Effector memory CD8-positive, alpha-beta T cell (primary cell): Measurements from ENCODE around the gene PLAAT5.

ENCODE experiments used
- ATAC-seq: fragments of 150-1000 bp; cut with Tn5 transposase; replicated peaks from 2 replicates; pipeline ENCODE4 v1.10.0; 2021; ENCODE audit warnings: mild to moderate bottlenecking, moderate library complexity
- DNase-seq, 3 experiments: peaks; one replicate each; pipeline ENCODE4 v3.0.0; 2021
- H3K27ac Mint-ChIP-seq, 2 donors: one replicate each; pipeline ENCODE4 v1.8.0; 2022; ENCODE audit warnings: mild to moderate bottlenecking in 2 of 2, mixed read lengths in 2 of 2, moderate library complexity in 2 of 2
- H3K27me3 Mint-ChIP-seq, 2 donors: one replicate each; pipeline ENCODE4 v1.8.0; 2022; ENCODE audit warnings: mixed read lengths in 2 of 2
- H3K36me3 Mint-ChIP-seq: one replicate; pipeline ENCODE4 v1.8.0; 2022; ENCODE audit warnings: mild to moderate bottlenecking, moderate library complexity, mixed read lengths; ENCODE audit not compliant: insufficient read depth
- H3K4me1 Mint-ChIP-seq, 2 donors: one replicate each; pipeline ENCODE4 v1.8.0; 2022; ENCODE audit warnings: low read depth in 2 of 2, mixed read lengths in 2 of 2
- H3K4me3 Mint-ChIP-seq, 2 donors: one replicate each; pipeline ENCODE4 v1.8.0; 2022; ENCODE audit warnings: mild to moderate bottlenecking in 2 of 2, mixed read lengths in 2 of 2, moderate library complexity in 2 of 2
- H3K9me3 Mint-ChIP-seq, 2 donors: one replicate each; pipeline ENCODE4 v1.8.0; 2022; ENCODE audit warnings: mixed read lengths in 2 of 2

PLAAT5 gene

DNA sequence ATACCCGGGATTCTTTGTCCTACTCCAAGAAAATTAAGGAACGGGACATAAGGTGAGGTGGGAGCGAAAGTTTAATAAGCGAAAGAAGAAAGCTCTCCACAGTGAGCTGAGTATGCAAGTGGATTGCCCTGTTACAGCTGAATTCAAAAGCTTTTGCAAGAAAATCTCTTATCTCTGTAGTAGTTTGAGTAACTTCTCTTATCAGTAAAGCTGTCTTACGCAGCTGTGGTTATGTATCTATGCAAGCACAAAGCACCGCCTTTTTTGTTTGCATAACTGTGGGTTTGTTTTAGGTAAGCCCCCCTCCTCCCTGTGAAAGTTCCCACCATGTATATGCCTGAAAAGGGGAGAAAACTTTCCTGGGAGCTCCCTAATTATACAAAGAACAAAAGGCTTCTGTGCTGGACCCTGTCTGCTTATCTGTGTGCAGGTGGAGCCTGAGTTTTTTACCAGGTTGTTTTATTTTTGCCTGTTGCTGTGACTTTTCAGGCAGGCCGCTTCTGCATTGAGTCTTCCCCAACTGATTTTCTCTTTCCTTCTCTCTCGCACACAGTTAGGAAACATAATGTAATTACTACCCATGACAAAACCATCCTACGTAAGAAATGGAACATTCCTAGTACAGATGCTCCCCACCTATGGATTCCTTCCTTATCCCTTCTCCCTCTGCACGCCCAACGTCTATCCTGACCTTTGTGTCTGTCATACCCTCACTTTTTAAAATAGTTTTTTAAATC is 837 bp upstream of the PLAAT5 start:
- DNase-seq (no peak), ATAC-seq (peak; percentile 37)
- Mint-ChIP-seq H3K27me3 (peaks cover 0 to 6% of the 10 kb centered on the region in 2 donors), H3K36me3 (no peaks in the 10 kb centered on the region), H3K27ac (peak overlapping the region in 1 of 2 donors; percentile 52), H3K4me3 (peak overlapping the region; percentile 62 to 84), H3K4me1 (peaks cover 3 to 7% of the 10 kb centered on the region in 2 donors), H3K9me3 (no peaks in the 10 kb centered on the region)

- H3K27ac Mint-ChIP-seq = peak overlapping the region in 1 of 2 donors; percentile 52
- peaks cover 3 to 7% of the 10 kb centered on the region in 2 donors for H3K4me1 Mint-ChIP-seq
- H3K36me3 Mint-ChIP-seq = no peaks in the 10 kb centered on the region
- DNase-seq (no peak), ATAC-seq (no peak)
- H3K4me3 Mint-ChIP-seq = peak overlapping the region; percentile 62 to 84
- H3K9me3 Mint-ChIP-seq = no peaks in the 10 kb centered on the region
- peaks cover 0 to 6% of the 10 kb centered on the region in 2 donors for H3K27me3 Mint-ChIP-seq
These were observed 247 bp upstream of the PLAAT5 start for GRCh38 chr11:63491240-63491587.

DNA sequence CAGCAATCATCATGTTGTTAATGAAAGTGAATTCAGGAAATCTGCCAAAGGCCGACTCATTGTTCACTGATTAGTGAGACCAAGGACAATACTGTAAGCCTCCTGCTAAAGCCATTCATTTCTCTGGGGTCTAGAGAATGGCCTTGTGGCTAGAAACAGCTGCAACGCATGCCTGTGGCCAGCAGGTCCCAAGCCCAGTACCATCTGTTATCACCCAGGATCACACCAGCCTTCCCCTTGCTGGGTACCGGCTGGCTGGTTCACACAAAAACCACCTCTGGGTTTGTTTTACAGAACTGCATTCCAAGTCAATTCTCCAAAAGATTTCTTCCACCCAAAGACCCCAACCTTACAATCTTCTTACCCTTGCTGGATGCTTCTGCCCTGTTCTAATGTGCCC is 1.1 kb downstream of the PLAAT5 start:
- no peak for ATAC-seq
- no peaks in the 10 kb centered on the region for H3K36me3 Mint-ChIP-seq
- no peaks in the 10 kb centered on the region for H3K27me3 Mint-ChIP-seq
- peaks cover 2 to 9% of the 10 kb centered on the region in 2 donors for H3K9me3 Mint-ChIP-seq
- peaks cover 3 to 7% of the 10 kb centered on the region in 2 donors for H3K4me1 Mint-ChIP-seq
- H3K4me3 Mint-ChIP-seq = peak overlapping the region in 1 of 2 donors; percentile 62
- H3K27ac Mint-ChIP-seq = no peak overlapping the region
- DNase-seq = no peak

GRCh38 chr11:63488789-63489188 is 2.2 kb downstream of the PLAAT5 start:
- ATAC-seq (no peak), DNase-seq (no peak)
- H3K27ac Mint-ChIP-seq = peak overlapping the region in 1 of 2 donors; percentile 25
- H3K27me3 Mint-ChIP-seq = no peaks in the 10 kb centered on the region
- no peak overlapping the region for H3K4me3 Mint-ChIP-seq
- H3K36me3 Mint-ChIP-seq = no peaks in the 10 kb centered on the region
- H3K9me3 Mint-ChIP-seq = peaks cover 2 to 13% of the 10 kb centered on the region in 2 donors
- H3K4me1 Mint-ChIP-seq = peaks cover 3 to 7% of the 10 kb centered on the region in 2 donors

GRCh38 chr11:63485777-63486176 is 5.2 kb downstream of the PLAAT5 start:
- peaks cover 2 to 13% of the 10 kb centered on the region in 2 donors for H3K9me3 Mint-ChIP-seq
- no peaks in the 10 kb centered on the region for H3K27me3 Mint-ChIP-seq
- no peaks in the 10 kb centered on the region for H3K36me3 Mint-ChIP-seq
- no peak overlapping the region for H3K27ac Mint-ChIP-seq
- ATAC-seq = no peak
- H3K4me3 Mint-ChIP-seq = no peak overlapping the region
- peaks cover 0 to 2% of the 10 kb centered on the region in 2 donors for H3K4me1 Mint-ChIP-seq
- no peak for DNase-seq

- no peak overlapping the region for H3K27ac Mint-ChIP-seq
- H3K4me3 Mint-ChIP-seq = no peak overlapping the region
- H3K9me3 Mint-ChIP-seq = peaks cover 2 to 5% of the 10 kb centered on the region in 2 donors
- DNase-seq = no peak
- H3K36me3 Mint-ChIP-seq = no peaks in the 10 kb centered on the region
- H3K4me1 Mint-ChIP-seq = no peaks in the 10 kb centered on the region
- H3K27me3 Mint-ChIP-seq = peaks cover 0 to 11% of the 10 kb centered on the region in 2 donors
- no peak for ATAC-seq
These were observed 10.9 kb downstream of the PLAAT5 start for GRCh38 chr11:63480039-63480438.

DNA sequence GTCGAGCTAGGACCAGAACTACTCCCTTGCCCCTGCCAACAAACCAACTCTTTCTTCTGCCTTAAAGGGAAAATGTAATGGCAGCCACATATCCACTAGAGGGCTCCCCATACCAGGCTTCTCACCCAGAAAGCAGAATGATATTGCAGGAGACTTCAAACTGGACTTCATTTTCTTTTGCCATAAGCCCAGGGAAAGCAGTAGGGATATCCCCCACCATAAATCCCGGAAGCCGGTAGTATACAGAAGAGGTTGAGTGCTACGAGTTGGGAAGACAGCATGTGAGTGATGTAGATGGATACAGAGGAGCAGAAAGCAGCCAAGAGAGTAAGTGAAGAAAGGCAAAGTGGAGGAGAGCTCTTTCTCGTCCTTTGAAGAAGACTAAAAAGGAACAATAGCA is 12.1 kb downstream of the PLAAT5 start:
- Mint-ChIP-seq H3K36me3 (no peaks in the 10 kb centered on the region), H3K9me3 (peaks cover 0 to 2% of the 10 kb centered on the region in 2 donors), H3K27ac (no peak overlapping the region), H3K4me3 (no peak overlapping the region), H3K4me1 (no peaks in the 10 kb centered on the region), H3K27me3 (peaks cover 0 to 11% of the 10 kb centered on the region in 2 donors)
- ATAC-seq = peak; percentile 67
- peak; percentile 49 to 64 (median 53) for DNase-seq

GRCh38 chr11:63476618-63477017 is 14.3 kb downstream of the PLAAT5 start:
- ATAC-seq (no peak), DNase-seq (no peak)
- H3K4me1 Mint-ChIP-seq = no peaks in the 10 kb centered on the region
- peaks cover 0 to 16% of the 10 kb centered on the region in 2 donors for H3K27me3 Mint-ChIP-seq
- peaks cover 0 to 2% of the 10 kb centered on the region in 2 donors for H3K9me3 Mint-ChIP-seq
- H3K36me3 Mint-ChIP-seq = no peaks in the 10 kb centered on the region
- no peak overlapping the region for H3K4me3 Mint-ChIP-seq
- no peak overlapping the region for H3K27ac Mint-ChIP-seq

- no peaks in the 10 kb centered on the region for H3K4me1 Mint-ChIP-seq
- peaks cover 21 to 35% of the 10 kb centered on the region in 2 donors for H3K27me3 Mint-ChIP-seq
- peaks cover 0 to 4% of the 10 kb centered on the region in 2 donors for H3K9me3 Mint-ChIP-seq
- ATAC-seq (no peak), DNase-seq (no peak)
- no peak overlapping the region for H3K27ac Mint-ChIP-seq
- H3K4me3 Mint-ChIP-seq = no peak overlapping the region
- H3K36me3 Mint-ChIP-seq = no peaks in the 10 kb centered on the region
These were observed 18.6 kb downstream of the PLAAT5 start for GRCh38 chr11:63472372-63472771.

GRCh38 chr11:63470311-63470710 is 20.7 kb downstream of the PLAAT5 start:
- Mint-ChIP-seq H3K4me1 (no peaks in the 10 kb centered on the region), H3K4me3 (no peak overlapping the region), H3K36me3 (no peaks in the 10 kb centered on the region), H3K27me3 (peaks cover 30 to 36% of the 10 kb centered on the region in 2 donors), H3K9me3 (peaks cover 0 to 2% of the 10 kb centered on the region in 2 donors), H3K27ac (no peak overlapping the region)
- ATAC-seq (no peak), DNase-seq (no peak)

DNA sequence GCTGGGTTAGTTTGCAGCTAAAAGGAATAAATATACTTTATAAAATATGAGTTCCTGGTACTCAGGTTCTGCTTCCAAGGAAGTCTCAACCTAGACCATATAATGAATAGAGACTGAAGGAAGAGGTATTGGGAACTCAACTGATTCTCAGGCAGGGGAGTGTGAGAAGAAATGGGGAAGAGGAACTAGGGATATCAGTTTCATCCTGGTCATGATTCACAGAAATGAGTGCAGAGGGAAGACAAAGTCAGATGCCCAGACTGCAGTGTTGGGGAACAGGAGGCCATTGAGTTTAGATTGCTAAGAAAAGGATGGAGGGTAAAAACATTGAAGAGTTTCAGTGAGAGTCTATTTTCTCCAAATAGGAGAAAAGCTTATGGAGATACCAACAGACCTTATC is 28.8 kb downstream of the PLAAT5 start:
- no peak overlapping the region for H3K4me3 Mint-ChIP-seq
- no peaks in the 10 kb centered on the region for H3K4me1 Mint-ChIP-seq
- H3K27me3 Mint-ChIP-seq = peaks cover 20 to 45% of the 10 kb centered on the region in 2 donors
- no peak overlapping the region for H3K27ac Mint-ChIP-seq
- no peak for DNase-seq
- no peaks in the 10 kb centered on the region for H3K36me3 Mint-ChIP-seq
- H3K9me3 Mint-ChIP-seq = no peaks in the 10 kb centered on the region
- ATAC-seq = no peak

DNA sequence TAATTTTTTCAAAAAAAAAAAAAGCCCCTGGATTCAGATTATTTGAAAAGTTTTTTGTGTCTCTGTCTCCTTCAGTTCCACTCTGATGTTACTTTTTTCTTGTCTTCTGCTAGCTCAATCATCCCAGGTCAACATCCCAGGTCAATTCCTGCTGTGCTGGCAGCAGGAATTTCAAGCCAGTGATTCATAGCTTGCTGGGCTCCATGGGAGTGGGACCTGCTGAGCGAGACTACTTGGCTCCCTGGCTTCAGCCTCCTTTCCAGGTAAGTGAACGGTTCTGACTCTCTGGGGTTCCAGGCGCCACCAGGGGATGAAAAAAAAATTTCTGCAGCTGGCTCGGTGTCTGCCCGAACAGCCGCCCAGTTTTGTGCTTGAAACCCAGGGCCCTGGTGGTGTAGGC is 31.4 kb downstream of the PLAAT5 start:
- Mint-ChIP-seq H3K27me3 (peaks cover 19 to 26% of the 10 kb centered on the region in 2 donors), H3K4me1 (no peaks in the 10 kb centered on the region), H3K9me3 (no peaks in the 10 kb centered on the region), H3K36me3 (no peaks in the 10 kb centered on the region), H3K4me3 (no peak overlapping the region), H3K27ac (no peak overlapping the region)
- ATAC-seq (no peak), DNase-seq (no peak)

GRCh38 chr11:63448646-63449045 is 42.3 kb downstream of the PLAAT5 start:
- H3K4me1 Mint-ChIP-seq = peaks cover 10 to 11% of the 10 kb centered on the region in 2 donors
- no peak for ATAC-seq
- H3K27me3 Mint-ChIP-seq = peaks cover 22 to 33% of the 10 kb centered on the region in 2 donors
- no peak overlapping the region for H3K27ac Mint-ChIP-seq
- H3K4me3 Mint-ChIP-seq = no peak overlapping the region
- DNase-seq = no peak
- H3K36me3 Mint-ChIP-seq = no peaks in the 10 kb centered on the region
- no peaks in the 10 kb centered on the region for H3K9me3 Mint-ChIP-seq

DNA sequence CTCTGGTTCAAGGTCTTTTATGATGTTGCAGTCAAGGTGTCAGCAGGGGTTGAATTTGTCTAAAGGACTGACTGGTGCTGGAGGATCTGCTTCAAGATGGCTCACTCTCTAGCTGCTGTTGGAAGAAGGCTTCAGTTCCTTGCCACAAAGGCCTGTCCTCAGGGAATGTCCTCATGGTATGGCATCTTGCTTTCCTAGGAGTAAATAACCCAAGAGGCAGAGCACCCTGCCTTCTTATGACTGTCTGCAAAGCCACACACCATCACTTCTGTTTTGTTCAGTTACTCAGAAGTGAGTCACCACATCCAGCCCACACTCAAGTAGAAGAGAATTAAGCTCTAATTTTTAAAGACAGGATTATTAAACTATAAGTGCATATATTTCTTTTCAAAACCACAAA is 45.2 kb downstream of the PLAAT5 start:
- Mint-ChIP-seq H3K36me3 (no peaks in the 10 kb centered on the region), H3K27ac (no peak overlapping the region), H3K27me3 (peaks cover 8 to 32% of the 10 kb centered on the region in 2 donors), H3K4me1 (peaks cover 10 to 11% of the 10 kb centered on the region in 2 donors), H3K4me3 (no peak overlapping the region), H3K9me3 (no peaks in the 10 kb centered on the region)
- ATAC-seq = no peak
- no peak for DNase-seq
